Measurements from ENCODE around the gene DENND2C. TPM values are rescaled to one million over a fixed set of nuclear protein-coding genes. Genes with fewer than 3 reads are reported as not detected.
A peak's percentile ranks its signal among the peaks of the same experiment; 100 is the strongest.

DENND2C gene
- 7.7 TPM for total RNA-seq (ENCODE audit: unreplicated experiment)
- long read RNA-seq, partial matches to known transcripts = 0 of 1 reads
- long read RNA-seq, other reads (novel, unspliced or antisense) = 1 of 1 reads

GRCh38 chr1:114669562-114670082, at the start of gene DENND2C:
DENND2C (minus strand) TSS chr1:114670049; CDS start chr1:114625984, 44,065 bp downstream.
- peaks cover 3% of the 10 kb centered on the region for H3K27me3 Mint-ChIP-seq (ENCODE audit: unreplicated experiment)
- no peaks in the 10 kb centered on the region for H3K9me3 Mint-ChIP-seq (ENCODE audit: unreplicated experiment)
- TF ChIP-seq, protein P1, sequence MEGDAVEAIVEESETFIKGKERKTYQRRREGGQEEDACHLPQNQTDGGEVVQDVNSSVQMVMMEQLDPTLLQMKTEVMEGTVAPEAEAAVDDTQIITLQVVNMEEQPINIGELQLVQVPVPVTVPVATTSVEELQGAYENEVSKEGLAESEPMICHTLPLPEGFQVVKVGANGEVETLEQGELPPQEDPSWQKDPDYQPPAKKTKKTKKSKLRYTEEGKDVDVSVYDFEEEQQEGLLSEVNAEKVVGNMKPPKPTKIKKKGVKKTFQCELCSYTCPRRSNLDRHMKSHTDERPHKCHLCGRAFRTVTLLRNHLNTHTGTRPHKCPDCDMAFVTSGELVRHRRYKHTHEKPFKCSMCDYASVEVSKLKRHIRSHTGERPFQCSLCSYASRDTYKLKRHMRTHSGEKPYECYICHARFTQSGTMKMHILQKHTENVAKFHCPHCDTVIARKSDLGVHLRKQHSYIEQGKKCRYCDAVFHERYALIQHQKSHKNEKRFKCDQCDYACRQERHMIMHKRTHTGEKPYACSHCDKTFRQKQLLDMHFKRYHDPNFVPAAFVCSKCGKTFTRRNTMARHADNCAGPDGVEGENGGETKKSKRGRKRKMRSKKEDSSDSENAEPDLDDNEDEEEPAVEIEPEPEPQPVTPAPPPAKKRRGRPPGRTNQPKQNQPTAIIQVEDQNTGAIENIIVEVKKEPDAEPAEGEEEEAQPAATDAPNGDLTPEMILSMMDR (IDR thresholded peaks at IDR 0.05; ENCODE audit: unreplicated experiment) = no peak
- peak within 1 kb of the TSS; percentile 50 for H3K27ac Mint-ChIP-seq (ENCODE audit: unreplicated experiment)
- peaks cover 16% of the 10 kb centered on the region for H3K4me1 Mint-ChIP-seq (ENCODE audit: unreplicated experiment)
- H3K36me3 Mint-ChIP-seq (ENCODE audit: low read depth, unreplicated experiment) = no peaks in the 10 kb centered on the region
- peak within 1 kb of the TSS; percentile 91 for H3K4me3 Mint-ChIP-seq (ENCODE audit: unreplicated experiment)
- no peak for DNase-seq (ENCODE audit: low spot score)

DNA sequence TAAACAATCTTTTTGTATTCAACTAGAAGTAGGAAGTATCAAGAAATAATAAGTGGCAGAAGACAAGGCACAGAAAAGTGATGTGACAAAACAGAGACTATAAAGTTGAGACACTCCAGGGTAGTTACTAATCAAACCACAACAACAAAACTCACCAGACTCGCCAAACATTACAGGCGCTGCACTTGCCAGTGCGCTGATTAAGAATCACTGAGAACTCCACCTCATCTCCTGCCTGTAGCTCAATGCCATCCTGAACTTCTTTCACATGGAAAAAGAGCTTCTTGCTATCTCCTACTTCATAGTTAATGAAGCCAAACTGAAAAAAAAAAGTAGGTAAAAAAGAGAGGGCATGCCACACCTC, 49.6 kb upstream of the DENND2C start:
- Mint-ChIP-seq H3K4me1 (ENCODE audit: unreplicated experiment) (peaks cover 8% of the 10 kb centered on the region), H3K9me3 (ENCODE audit: unreplicated experiment) (no peaks in the 10 kb centered on the region), H3K36me3 (ENCODE audit: low read depth, unreplicated experiment) (peaks cover 47% of the 10 kb centered on the region), H3K4me3 (ENCODE audit: unreplicated experiment) (no peak overlapping the region), H3K27ac (ENCODE audit: unreplicated experiment) (no peak overlapping the region), H3K27me3 (ENCODE audit: unreplicated experiment) (peaks cover 4% of the 10 kb centered on the region)
- DNase-seq (ENCODE audit: low spot score) = no peak
- TF ChIP-seq, protein P1 (IDR thresholded peaks at IDR 0.05; ENCODE audit: unreplicated experiment) = no peak

GRCh38 chr1:114718661-114719423, 49.0 kb upstream of the DENND2C start:
- H3K27ac Mint-ChIP-seq (ENCODE audit: unreplicated experiment) = no peak overlapping the region
- H3K36me3 Mint-ChIP-seq (ENCODE audit: low read depth, unreplicated experiment) = peaks cover 47% of the 10 kb centered on the region
- no peak for DNase-seq (ENCODE audit: low spot score)
- H3K9me3 Mint-ChIP-seq (ENCODE audit: unreplicated experiment) = no peaks in the 10 kb centered on the region
- TF ChIP-seq, protein P1 (IDR thresholded peaks at IDR 0.05; ENCODE audit: unreplicated experiment) = no peak
- H3K27me3 Mint-ChIP-seq (ENCODE audit: unreplicated experiment) = peaks cover 4% of the 10 kb centered on the region
- H3K4me1 Mint-ChIP-seq (ENCODE audit: unreplicated experiment) = peaks cover 8% of the 10 kb centered on the region
- H3K4me3 Mint-ChIP-seq (ENCODE audit: unreplicated experiment) = no peak overlapping the region

GRCh38 chr1:114716304-114717170, 46.7 kb upstream of the DENND2C start, which contains the start of gene NRAS:
NRAS (minus strand) TSS chr1:114716771; CDS start chr1:114716160, 611 bp downstream.
- TF ChIP-seq, protein P1 (IDR thresholded peaks at IDR 0.05; ENCODE audit: unreplicated experiment) = no peak
- H3K27me3 Mint-ChIP-seq (ENCODE audit: unreplicated experiment) = peaks cover 4% of the 10 kb centered on the region
- peaks cover 51% of the 10 kb centered on the region for H3K36me3 Mint-ChIP-seq (ENCODE audit: low read depth, unreplicated experiment)
- H3K4me1 Mint-ChIP-seq (ENCODE audit: unreplicated experiment) = peaks cover 8% of the 10 kb centered on the region
- peak within 1 kb of the TSS; percentile 100 for H3K27ac Mint-ChIP-seq (ENCODE audit: unreplicated experiment)
- H3K9me3 Mint-ChIP-seq (ENCODE audit: unreplicated experiment) = no peaks in the 10 kb centered on the region
- H3K4me3 Mint-ChIP-seq (ENCODE audit: unreplicated experiment) = peak within 1 kb of the TSS; percentile 100
- DNase-seq (ENCODE audit: low spot score) = peak; percentile 95

All from endothelial cell (in vitro differentiated cells).